HepG2 (cell line): ENCODE data around the gene RNASE11. TPM values are rescaled to one million over a fixed set of nuclear protein-coding genes. Genes with fewer than 3 reads are reported as not detected.

ENCODE experiments used
- AHDC1 ChIP-seq: sonication (generic); formaldehyde crosslinking; IDR thresholded peaks from 2 replicates; pipeline ENCODE4 v1.5.1; 2020; ENCODE audit warnings: mild to moderate bottlenecking, missing genetic modification reagents, borderline replicate concordance
- ARID5B ChIP-seq: IDR thresholded peaks from 2 replicates; pipeline ENCODE4 v1.4.0; 2020; ENCODE audit warnings: mild to moderate bottlenecking, missing genetic modification reagents
- BRCA1 ChIP-seq: sonication (generic); formaldehyde crosslinking; IDR thresholded peaks from 2 replicates; pipeline ENCODE4 v1.4.0; 2020; ENCODE audit warnings: missing genetic modification reagents
- CCDC6 ChIP-seq: sonication (generic); formaldehyde crosslinking; IDR thresholded peaks from 2 replicates; pipeline ENCODE4 v1.8.1; 2022; ENCODE audit warnings: mild to moderate bottlenecking, missing genetic modification reagents, moderate library complexity
- FOXK2 ChIP-seq: fragments of 450-650 bp; IDR thresholded peaks from 2 replicates; pipeline ENCODE4 v1.6.1; 2016
- GPBP1L1 ChIP-seq: sonication (generic); formaldehyde crosslinking; IDR thresholded peaks from 2 replicates; pipeline ENCODE4 v1.5.0; 2020; ENCODE audit warnings: mild to moderate bottlenecking, missing genetic modification reagents
- HMG20A ChIP-seq: IDR thresholded peaks from 2 replicates; pipeline ENCODE4 v1.6.1; 2016; ENCODE audit warnings: borderline replicate concordance
- HMGXB4 ChIP-seq, 2 experiments: sonication (generic) in 1 of 2; formaldehyde crosslinking in 1 of 2; IDR thresholded peaks; 2 replicates each; pipeline versions ENCODE4 v1.4.0 to v1.6.1; 2018 to 2020; ENCODE audit warnings: missing genetic modification reagents in 2 of 2, borderline replicate concordance in 1 of 2, low read depth in 1 of 2, mild to moderate bottlenecking in 1 of 2, missing biosample characterization in 1 of 2
- KMT2A ChIP-seq: sonication (generic); formaldehyde crosslinking; IDR thresholded peaks from 2 replicates; pipeline ENCODE4 v1.4.0; 2020; ENCODE audit warnings: missing genetic modification reagents
- MYPOP ChIP-seq: sonication (generic); formaldehyde crosslinking; IDR thresholded peaks from 2 replicates; pipeline ENCODE4 v1.8.1; 2023; ENCODE audit warnings: mild to moderate bottlenecking, moderate library complexity, missing genetic modification reagents
- SAFB2 ChIP-seq: sonication (generic); formaldehyde crosslinking; IDR thresholded peaks from 2 replicates; pipeline ENCODE4 v1.5.1; 2020; ENCODE audit warnings: missing genetic modification reagents, low read depth, mild to moderate bottlenecking, borderline replicate concordance
- SP140L ChIP-seq: sonication (generic); formaldehyde crosslinking; IDR thresholded peaks from 2 replicates; pipeline ENCODE4 v1.4.0; 2020; ENCODE audit warnings: missing genetic modification reagents, borderline replicate concordance
- ZFP36L2 ChIP-seq: sonication (generic); formaldehyde crosslinking; IDR thresholded peaks from 2 replicates; pipeline ENCODE4 v1.4.0; 2020; ENCODE audit warnings: missing genetic modification reagents
- ZFP62 ChIP-seq: sonication (generic); formaldehyde crosslinking; IDR thresholded peaks from 2 replicates; pipeline ENCODE4 v1.4.0; 2020; ENCODE audit warnings: missing genetic modification reagents
- ZMYM3 ChIP-seq: sonication (generic); formaldehyde crosslinking; IDR thresholded peaks from 2 replicates; pipeline ENCODE4 v1.5.1; 2020; ENCODE audit warnings: mild to moderate bottlenecking, missing genetic modification reagents
- ZNF598 ChIP-seq: sonication (generic); formaldehyde crosslinking; IDR thresholded peaks from 2 replicates; pipeline ENCODE4 v1.5.1; 2020; ENCODE audit warnings: mild to moderate bottlenecking, missing genetic modification reagents, borderline replicate concordance
- polyA plus RNA-seq, 8 experiments: library from polyadenylated mRNA; depleted of rRNA in 3 of 8; stranded (reverse) in 7 of 8; unstranded in 1 of 8; fragments of >200 nt; fragmentation: Illumina TruSeq in 4 of 8; extraction: Trizol in 4 of 8; gene quantifications; 2 replicates each; pipeline versions ENCODE4 v1.2.1 to v1.2.3, GENCODE V29; 2011 to 2016; ENCODE audit warnings: low read depth in 4 of 8, missing spikeins in 1 of 8, mixed read lengths in 1 of 8; ENCODE audit not compliant: insufficient read depth in 1 of 8
- total RNA-seq, 5 experiments: library from RNA; depleted of rRNA; stranded (reverse); fragments of >200 nt; fragmentation: Illumina TruSeq; extraction: Trizol; gene quantifications; 2 replicates each; pipeline ENCODE4 v1.2.3, GENCODE V29; 2016; ENCODE audit warnings: low read depth in 1 of 5

RNASE11 gene
- total and polyA plus RNA-seq, 2 of the 13 experiments (the other 11 are each of a cell fraction or from before 2014, with no cell fraction given), result not detected

GRCh38 chr14:20622816-20623291 lies 35.1 kb upstream of the RNASE11 start (continued):
- TF ChIP-seq ARID5B (CRISPR knock-in tag) (peak; percentile 57), SP140L (CRISPR knock-in tag) (no peak), ZMYM3 (CRISPR knock-in tag) (peak; percentile 70; the same call in 1 of the 2 replicates), HMGXB4 (CRISPR knock-in tag; IDR thresholded peaks at IDR 0.05; ENCODE audit: borderline replicate concordance in 1 of 2, low read depth in 1 of 2) (peak in 1 of 2 experiments; percentile 19; a peak in 1 of 4 replicates), SAFB2 (CRISPR knock-in tag) (no peak), FOXK2 (no peak), ZNF598 (CRISPR knock-in tag) (no peak), MYPOP (no peak), AHDC1 (CRISPR knock-in tag) (peak; percentile 48; the same call in 1 of the 2 replicates), ZFP62 (CRISPR knock-in tag) (no peak), KMT2A (CRISPR knock-in tag) (no peak), ZFP36L2 (CRISPR knock-in tag) (no peak), HMG20A (CRISPR knock-in tag) (no peak), CCDC6 (CRISPR knock-in tag) (no peak), GPBP1L1 (no peak), BRCA1 (no peak)
